ENCODE data around the gene GATA6.

GATA6 gene

DNA sequence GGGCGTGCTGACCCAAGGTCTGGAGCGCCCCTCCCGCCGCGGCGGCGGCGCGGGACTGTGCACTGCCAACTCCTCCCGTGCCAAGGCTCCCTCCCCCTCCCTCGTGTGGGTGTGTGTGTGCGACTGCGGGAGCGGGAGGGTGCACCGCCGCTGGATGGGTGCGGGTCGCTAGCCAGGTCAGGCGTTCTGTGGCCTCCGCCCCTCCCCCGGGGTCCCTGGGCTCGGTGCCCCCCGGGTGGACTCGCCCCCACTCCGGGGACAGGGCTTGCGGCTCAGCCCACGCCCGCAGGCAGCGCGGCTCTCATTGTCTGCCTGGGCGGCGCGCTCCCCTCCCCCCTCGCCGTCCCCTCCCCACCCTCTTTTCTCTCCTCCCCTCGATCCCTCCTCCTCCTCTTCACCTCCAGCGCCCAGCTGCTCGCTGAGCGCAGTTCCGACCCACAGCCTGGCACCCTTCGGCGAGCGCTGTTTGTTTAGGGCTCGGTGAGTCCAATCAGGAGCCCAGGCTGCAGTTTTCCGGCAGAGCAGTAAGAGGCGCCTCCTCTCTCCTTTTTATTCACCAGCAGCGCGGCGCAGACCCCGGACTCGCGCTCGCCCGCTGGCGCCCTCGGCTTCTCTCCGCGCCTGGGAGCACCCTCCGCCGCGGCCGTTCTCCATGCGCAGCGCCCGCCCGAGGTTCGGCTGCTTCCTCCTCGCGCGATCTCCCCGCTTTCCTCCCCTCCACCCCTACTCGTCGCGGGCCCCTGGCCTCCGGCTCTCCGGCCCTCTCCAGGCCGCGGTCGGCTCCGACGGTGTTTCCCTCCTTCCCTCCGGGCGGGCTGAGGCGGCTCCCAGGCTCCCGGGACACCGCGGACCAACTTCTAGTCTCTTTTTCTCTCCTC is at the start of gene GATA6:
GATA6 (plus strand) TSS at position 579 of the 878 bp plus-strand sequence. CDS start 1,556 bp downstream, outside the sequence.
- peak; percentile 99 for DNase-seq

DNA sequence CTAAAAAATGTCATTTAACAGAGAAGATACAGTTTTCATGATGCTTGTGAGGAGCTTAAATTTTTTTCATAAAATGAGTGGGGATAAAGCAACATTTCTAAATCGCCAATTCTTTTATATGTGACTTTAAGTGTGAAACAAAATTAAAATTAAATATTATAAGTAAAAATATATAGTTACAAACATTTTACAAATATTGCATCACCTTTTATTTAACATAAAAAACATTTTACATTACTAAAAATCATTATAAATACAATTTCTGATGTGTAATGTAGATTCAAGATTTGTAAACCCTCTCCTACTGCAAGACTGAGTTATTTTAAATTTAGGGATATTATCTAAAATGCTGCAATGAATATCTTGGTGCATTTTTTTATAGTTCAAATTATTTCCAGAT is 44.4 kb upstream of the GATA6 start:
- no peak for DNase-seq

DNA sequence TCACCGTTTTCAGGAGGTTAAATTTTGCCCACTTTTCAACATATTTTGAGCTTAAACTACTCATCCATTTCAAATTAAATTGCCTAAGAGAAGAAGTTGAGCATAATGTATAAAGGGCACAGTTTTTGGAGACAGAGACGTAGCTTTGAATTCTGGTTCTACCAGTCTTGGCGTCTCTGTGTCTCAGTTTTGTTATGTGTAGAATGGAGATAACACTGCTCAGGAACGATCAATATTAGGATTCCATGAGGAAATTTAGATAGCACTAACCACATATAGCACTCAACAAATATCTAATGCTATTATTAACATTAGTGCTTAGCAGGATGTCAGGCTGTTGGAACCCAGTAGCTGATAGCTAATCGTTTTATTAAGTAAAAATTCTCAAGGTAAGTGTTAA is 40.4 kb upstream of the GATA6 start:
- no peak for DNase-seq

DNA sequence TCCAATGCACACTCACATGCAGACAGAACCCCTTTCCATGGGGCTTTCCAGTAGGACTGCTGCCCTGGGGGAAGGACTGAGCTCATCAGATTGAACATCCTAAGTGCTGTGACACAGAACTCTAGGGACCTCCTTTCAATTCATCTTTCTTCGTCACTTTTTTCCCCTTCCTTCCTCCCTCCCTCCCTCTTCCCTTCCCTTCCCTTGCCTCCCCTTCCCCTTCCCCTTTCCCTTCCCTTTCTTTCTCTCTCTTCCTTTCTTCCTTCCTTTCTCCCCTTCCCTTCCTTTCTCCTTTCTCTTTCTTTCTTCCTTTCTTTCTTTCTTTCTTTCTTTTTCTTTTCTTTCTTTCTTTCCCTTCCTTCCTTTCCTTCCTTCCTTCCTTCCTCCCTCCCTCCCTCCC is 39.6 kb upstream of the GATA6 start:
- DNase-seq: no peak

DNA sequence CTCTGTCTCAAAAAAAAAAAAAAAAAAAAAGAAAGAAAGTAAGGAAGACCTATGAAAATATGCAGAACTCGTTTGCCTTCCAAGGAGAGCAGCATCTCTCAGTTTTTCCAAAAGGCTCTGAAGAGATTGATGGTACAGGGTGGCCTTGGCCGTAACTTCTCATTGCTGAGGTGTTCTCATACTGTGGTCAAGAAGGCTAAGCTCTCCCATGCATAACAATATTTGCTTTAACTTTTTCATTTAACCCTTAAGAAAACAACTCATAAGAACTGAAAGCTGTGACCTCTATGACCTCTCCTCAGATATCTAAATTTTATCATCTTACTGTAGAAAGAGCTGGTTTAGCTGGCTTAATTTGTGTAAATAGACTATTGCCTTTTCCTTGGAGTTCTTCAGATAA is 37.1 kb upstream of the GATA6 start:
- DNase-seq: no peak

- no peak for DNase-seq
These were observed 36.6 kb upstream of the GATA6 start for GRCh38 chr18:22132763-22133162.

- DNase-seq: no peak
These were observed 33.0 kb upstream of the GATA6 start for GRCh38 chr18:22136395-22136794.

DNA sequence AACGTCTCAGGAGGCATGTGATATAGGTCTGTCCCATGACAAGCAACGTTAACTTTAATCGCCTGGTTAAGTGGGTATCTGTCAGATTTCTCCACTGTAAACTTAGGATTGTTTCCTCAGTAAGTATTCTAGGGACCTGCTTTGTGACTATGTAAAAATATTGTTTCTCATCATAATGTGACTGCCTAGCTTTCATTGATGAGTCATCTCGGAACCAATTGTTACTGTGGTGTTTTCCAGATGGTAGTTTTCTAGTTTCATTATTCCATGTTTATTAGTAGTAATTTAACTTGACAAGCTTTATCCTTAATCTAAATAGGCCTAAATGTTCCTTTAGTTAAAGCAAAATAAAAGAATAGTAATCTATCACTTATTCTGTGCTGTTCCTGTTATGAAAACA is 28.2 kb upstream of the GATA6 start:
- no peak for DNase-seq

DNA sequence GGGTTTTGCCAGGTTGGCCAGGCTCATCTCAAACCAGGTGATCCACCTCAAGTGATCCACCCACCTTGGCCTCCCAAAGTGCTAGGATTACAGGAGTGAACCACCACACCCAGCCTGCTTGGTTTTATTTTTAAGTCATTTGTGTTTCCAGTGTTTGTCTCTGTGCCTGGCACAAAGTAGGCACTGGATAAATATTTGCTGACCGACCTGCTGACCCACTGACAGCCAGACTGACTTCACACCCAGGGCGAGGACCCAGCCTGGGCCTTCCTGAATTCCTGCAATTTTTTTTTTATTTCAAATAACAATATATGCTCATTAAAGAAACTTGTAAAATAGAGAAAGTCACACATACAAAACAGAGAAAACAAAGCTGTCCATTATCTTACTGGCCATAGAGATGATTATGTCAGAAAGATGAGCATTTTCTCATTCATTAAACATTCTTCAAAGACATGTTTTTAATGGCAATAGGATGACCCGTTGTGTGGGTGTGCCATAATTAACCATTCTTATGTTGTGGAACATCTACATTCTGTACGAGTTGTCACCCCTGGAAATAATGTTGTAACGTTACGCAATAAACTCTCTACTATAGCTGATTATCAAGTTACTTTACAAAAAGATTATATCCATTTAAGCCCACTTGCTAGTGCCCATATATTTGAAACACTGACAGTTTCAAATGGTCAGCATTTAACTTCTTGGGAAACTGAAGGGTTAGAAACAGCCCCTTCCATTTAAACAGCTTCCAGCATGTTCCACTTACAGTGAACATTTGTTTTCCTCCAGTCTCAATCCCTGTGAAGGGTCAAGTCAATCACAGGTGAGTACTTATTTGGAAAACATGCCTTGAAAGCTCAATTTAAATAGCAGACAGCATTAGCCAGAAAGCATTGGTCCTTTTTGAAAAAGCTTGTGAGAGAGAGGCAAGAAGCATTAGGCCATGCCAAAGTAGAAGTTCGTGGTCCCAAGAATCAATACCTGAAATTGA is 25.7 kb upstream of the GATA6 start:
- no peak for DNase-seq

DNA sequence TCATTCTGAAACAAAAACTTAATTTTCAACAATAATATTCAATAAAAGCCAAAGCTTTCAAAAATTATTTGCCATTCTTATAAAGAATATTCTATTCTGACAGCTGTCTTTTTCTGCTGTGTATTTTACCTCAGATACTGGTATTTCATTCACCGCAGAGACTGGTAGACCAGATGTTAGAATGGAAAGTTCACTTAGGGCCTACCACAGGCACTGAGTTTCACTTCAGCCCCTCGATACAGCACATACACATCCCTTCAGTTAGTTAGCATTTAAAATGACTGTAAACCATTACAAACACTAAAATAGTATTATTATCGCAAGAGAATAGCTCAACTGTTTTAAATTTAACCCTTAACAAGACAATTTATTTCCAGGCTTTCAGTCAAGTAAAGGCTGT is 24.2 kb upstream of the GATA6 start:
- no peak for DNase-seq

- DNase-seq: no peak
These were observed 19.7 kb upstream of the GATA6 start for GRCh38 chr18:22149710-22150109.

- no peak for DNase-seq
These were observed 17.3 kb upstream of the GATA6 start for GRCh38 chr18:22152093-22152492.

DNA sequence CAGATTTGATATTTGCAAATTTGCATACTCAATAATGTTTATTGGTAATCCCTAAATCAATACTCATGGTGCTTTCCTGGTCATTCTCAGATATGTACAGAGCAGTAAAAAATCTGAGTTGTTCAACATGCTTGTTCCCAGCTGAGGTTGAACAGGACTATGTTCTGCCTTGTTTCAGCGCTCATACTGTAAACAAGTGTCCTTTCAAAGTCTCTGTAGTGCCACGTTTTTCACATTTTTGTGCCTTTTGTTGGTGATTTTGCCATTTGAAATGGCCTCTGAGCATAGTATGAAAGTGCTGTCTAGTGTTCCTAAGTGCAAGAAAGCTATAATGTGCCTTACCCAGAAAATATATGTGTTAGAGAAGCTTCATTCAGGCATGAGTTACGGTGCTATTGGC is 16.0 kb upstream of the GATA6 start:
- no peak for DNase-seq

DNA sequence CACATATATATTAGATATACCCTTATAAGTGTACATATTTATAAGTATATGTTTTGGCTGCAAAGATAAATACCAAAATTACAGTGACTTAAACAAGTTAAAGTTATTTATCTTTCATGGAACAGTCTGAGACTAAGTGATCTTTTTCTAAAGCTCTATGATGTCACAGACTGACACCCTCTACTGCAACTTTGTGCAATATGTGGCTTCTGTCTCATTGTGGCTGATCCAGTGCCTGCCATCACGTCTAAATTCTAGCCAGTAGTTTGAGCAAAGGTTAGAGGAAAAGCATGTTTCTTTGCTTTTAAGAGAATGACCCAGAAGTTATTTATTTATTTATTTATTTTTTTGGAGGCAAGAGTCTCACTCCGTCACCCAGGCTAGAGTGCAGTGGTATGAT is 13.8 kb upstream of the GATA6 start:
- no peak for DNase-seq

- DNase-seq: no peak
These were observed 10.4 kb upstream of the GATA6 start for GRCh38 chr18:22159014-22159413.

DNA sequence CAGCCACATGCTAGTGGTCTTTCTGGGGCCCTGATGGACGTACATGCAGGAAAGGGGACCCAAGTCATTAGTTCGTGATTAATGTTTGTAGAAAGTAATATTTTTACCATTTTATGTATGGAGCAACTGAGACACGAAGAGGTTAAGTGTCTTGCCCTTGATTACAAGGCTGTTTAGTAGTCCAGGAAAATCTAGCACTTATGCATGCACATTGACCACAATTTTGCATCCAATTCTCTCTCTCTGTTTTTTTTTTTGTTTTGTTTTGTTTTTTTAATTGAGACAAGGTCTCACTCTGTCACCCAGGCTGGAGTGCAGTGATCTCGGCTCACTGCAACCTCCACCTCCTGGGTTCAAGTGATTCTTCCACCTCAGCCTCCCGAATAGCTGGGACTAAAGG is 8.3 kb upstream of the GATA6 start:
- no peak for DNase-seq

DNA sequence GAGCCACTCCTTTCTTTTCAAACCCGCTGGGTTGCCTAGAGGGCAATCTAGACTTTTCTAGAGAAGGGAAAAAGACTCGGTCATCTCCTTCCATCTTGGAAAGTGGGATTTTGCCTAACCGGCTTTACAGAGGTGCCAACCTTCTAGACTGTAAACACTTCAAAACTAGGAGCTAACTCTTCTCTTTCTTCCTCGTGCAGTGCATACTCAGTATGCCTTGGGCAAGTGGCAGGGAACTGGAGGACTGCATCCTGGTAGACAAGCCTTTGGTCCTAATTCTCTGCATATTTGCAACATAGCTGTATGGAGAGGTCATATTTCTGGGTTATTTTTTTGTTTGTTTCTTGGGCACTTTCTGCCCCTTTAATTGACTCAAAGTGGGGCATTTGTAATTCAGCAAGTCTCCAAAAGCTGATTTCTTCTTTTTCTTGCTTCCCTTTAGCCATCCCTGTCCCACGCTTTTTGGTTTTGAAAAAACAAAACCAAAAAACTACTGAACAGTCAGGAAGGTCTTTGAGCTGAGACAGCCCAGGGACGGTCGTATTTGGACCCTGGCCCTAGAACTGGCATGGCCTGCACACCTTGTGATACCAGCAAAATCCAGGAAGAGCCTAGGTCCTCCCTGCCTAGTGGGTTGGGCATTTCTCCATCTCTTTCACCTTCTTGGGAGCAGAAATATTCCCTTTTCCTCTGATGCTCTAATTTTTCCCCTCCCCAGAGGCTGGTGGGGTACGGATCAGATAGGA is 5.8 kb upstream of the GATA6 start:
- no peak for DNase-seq

DNA sequence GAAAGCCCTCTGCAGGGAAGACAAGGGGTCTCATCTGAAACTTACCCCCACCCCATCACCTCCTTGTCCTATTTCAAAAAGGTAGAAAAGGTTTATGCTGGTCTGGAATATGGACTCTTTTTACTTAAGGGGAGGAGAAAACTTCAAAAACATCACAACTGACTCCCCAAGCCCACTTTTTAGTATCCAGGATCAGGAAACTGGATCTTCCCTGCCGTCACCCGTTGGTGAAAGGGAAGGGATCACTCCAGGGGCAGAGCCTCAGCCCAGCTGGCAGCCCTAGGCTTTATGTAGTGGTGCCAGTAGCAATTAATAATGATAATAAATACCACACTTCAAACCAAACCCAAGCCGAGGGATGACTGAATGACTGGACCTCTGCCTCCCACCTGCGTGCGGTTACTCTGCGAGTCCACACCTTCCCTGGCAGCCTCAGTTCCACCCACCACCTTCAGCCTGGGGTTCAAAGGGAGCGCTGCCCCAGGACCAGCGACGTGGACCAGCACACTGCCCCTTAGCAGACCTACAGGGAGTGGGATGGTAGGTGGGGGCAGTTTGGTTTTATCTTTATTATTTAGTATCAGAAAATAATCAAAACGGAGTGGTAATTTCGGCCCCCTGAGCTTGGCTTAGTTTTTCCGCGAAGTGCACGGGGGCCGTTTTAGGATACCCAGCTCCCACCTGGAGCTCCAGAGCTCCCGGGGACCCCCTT is 4.9 kb upstream of the GATA6 start:
- peak; percentile 89 for DNase-seq

GRCh38 chr18:22165049-22165602 is 4.3 kb upstream of the GATA6 start:
- no peak for DNase-seq

GRCh38 chr18:22165603-22166068 is 3.8 kb upstream of the GATA6 start:
- DNase-seq: no peak

GRCh38 chr18:22166069-22166950 is 3.1 kb upstream of the GATA6 start:
- peak; percentile 57 for DNase-seq
